Cortex of kidney (tissue), 1 donor: ENCODE data around the gene JAM2.
"Not testable (repeated sequence)": the region's sequence is repeated elsewhere in the genome, so short reads cannot be mapped to it uniquely, and the experiment has no call there.

Experiments used
- DNase-seq: peaks from one replicate; lab custom pipeline; 2025; lab: John Stamatoyannopoulos, UW

Gene JAM2

DNA sequence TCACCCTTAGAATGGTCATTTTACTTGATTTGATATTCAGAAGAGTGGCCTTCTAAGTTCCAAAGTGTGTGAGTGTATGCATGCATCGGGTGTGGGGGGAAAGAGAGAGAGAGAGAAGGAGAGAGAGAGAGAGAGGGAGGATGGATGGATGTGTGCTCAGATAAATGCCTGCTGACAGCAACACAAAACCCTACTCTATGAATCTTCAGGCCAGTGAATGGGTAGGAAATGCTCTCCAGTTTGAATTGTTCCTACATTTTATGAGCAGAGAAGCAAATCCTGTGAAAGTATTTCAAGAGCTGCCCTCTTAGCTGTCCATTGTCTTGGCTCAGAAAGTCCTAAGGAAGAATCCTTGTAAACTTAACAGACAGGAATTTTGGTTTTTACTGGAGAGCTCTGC, 7.4 kb downstream of the JAM2 start:
- no peak for DNase-seq

DNA sequence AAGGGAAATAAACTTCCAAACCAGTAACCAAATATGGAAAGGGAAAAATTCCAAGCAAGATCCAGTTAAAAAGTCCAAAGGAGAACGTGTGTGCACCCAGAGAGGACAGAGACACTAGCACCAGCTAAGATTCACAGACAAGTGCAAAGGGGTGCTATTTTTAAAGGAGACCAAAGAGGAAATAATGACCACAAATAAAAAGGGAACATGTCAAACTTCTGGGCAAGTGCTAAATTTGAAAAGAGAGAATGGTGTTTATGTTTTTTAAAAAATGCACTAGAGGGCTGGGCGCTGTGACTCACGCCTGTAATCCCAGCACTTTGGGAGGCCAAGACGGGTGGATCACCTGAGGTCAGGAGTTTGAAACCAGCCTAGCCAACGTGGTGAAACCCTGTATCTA, 8.6 kb downstream of the JAM2 start:
- DNase-seq: no peak

DNA sequence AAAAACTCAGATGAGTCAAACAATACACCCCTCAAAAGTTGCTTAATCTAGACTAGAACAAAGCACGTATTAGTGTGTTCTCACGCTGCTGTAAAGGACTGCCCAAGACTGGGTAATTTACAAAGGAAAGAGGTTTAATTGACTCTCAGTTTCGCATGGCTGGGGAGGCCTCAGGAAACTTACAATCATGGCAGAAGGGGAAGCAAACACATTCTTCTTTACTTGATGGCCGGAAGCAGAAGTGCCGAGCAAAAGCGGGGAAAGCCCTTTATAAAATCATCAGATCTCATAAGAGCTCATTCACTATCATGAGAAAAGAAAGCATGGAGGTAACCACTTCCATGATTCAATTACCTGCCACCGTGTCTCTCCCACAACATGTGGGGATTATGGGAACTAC, 10.1 kb downstream of the JAM2 start:
- DNase-seq: no peak

DNA sequence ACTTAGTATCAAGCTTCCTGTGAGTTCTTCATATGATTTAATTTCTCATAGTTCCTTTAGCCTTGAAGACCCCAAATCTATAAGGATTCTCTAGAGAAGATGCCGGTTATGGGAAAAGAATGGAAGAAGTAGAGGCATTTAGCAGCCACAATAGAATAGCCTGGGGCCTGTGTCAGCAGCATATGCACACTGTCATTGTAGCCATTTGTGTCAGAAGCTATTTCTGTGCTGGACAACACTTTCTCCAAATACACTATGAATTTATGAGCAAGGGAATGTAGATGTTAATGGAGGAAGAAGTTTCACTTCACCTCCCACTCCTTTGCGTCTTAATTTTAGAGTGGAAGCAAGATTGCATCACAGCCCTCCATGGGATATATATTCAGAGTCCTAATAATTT, 17.4 kb downstream of the JAM2 start:
- no peak for DNase-seq

DNA sequence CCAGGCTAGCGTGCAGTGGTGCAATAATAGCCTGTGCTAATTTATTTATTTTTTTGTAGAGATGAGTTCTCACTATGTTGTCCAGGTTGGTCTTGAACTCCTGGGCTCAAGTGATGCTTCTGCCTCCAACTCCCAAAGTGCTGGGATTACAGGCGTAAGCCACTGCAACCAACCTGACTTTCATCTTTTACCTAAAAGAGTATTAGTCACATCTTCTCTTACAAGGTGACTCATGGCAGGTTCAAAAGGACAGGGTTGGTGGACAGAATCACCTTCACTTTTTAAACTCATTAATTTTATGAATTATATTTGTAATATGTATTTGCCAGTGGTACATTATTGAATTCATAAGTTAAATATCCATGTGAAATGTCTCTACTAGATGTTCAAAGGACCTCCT, 18.1 kb downstream of the JAM2 start:
- no peak for DNase-seq

DNA sequence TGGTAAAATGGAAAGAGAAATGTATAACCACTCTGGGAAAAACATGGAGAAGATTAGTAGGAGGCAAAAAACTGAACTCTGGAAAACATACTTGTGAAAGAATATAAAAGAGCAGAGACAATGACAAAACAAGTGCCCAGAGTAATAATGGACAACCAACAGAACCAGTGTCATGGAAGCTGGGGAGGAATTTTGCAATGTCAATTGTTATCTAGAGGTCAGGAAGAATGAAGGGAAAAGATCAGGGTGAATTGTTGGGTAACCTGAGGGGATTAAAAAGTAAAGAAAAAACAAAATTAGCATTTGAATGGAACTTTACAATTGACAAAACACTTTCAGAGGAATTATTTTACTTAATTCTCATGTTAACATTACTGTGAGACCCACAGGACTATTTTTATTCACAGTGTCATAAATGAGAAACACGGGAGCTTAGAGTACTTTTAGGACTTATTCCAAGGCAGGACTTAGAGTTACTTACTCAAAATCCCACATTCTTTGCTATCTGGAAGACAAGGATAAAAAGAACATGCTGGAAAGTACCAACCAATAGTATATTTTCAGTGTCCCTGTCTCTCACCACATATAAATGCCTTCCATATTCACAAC, 19.5 kb downstream of the JAM2 start:
- no peak for DNase-seq

DNA sequence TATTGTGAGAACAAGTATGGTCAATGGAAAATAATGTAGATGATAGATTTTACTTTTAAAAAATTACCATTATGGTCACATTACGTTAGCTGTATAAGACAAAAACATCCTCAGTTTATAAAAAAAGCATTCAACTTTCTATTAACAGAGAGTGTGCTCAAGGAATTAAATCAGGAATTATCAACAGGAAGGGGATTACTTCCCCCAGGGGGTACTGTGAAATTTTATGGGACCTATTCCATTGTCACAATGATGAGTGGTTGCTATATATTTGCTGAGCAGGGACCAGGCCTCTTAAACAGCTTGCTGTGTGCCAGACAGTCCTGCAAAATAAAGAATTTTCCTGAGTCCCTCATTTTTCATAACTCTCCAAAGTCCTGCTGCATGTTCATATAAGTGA, 21.2 kb downstream of the JAM2 start:
- no peak for DNase-seq

DNA sequence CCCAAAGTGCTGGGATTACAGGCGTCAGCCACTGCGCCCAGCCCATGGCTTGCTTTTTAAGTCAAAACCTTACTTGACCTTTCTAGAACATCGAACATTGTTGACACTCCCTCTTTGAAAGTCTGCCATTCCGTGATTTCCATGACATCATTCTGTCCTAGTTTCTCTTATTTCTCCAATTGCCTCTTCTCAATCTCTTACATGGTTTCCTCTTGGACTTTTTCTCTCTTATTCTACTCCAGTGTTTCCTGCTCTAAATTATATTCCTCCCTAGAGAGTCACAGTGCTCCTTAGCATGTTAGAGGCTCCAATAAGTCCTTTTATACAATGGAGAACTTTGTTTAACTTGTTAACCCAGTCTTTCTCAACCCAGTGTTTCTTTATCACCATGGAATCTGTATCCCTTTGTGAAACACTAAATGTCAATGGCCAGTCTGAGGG, 25.5 kb downstream of the JAM2 start:
- DNase-seq: no peak

DNA sequence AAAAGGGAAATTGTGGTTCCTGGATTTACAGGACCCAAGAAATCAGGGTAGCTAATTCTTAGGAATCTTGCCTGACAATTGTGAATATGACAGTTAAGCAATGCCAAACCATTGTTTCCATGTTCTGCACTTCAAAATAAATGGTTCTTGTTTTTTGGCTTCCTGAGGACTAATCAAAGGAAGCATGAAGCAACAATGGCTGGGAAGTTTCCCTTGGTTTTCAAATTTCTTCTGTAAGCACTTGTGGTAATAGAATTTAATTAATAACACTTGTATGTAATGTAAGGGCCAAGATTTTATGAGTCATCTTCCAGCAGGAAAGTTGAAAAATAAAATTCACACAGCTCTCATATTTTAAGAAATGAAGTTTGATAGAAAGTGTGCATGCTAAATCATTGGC, 31.7 kb downstream of the JAM2 start:
- no peak for DNase-seq

DNA sequence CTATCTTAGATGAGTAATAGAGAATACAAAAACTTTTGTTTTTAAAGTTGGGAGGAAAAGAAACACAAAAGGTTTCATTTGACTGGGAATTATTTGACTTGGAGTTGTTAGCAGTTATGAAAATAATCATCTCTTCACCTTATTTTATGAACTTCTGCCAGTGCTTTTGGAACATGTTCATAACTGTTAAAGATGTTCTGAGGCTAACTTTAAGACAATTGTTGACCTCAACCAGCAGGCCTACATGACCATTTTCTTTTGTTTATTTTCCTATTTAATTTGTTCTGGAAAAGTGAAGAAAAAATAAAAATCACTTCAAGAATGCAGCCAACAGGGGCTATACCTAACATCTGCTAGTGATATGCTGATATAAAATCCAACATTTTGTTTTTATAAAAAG, 37.4 kb downstream of the JAM2 start:
- no peak for DNase-seq

DNA sequence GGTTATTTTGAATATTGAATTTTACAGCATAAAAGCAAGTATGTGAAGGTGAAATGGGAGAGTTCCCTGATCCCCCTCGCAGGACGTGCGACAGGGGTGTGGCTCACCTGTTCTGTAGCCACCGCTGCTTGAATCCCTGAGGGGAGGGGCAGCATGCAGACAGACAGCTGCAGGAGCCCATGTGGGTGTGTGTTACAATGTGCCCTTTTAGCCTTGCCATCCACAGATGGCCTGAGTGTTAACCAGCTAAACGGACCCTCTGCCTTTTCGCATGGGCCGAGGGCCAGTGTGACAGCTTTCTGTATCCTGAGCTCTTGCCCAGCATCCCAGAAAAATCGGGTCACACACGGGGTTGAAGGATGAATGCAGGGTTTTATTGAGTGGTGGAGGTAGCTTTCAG, 43.3 kb downstream of the JAM2 start:
- no peak for DNase-seq

DNA sequence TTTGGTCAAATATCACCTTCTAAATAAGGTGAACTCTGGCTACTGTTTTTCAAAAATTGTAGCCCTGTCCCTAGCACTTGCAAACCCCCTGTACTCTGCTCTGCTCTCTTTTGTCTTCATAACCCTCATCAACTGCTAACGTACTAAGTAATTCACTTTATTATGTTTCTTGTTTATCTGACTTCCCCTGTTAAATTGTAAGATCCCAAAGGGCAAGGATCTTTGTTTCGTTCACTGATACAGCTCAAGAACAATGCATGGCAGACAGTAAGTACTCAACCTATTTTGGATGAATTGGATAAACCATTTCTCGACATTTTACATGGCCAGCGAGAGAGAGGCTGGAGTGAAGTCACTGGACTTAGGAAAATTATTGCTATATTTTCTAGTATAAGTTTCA, 48.7 kb downstream of the JAM2 start:
- no peak for DNase-seq

DNA sequence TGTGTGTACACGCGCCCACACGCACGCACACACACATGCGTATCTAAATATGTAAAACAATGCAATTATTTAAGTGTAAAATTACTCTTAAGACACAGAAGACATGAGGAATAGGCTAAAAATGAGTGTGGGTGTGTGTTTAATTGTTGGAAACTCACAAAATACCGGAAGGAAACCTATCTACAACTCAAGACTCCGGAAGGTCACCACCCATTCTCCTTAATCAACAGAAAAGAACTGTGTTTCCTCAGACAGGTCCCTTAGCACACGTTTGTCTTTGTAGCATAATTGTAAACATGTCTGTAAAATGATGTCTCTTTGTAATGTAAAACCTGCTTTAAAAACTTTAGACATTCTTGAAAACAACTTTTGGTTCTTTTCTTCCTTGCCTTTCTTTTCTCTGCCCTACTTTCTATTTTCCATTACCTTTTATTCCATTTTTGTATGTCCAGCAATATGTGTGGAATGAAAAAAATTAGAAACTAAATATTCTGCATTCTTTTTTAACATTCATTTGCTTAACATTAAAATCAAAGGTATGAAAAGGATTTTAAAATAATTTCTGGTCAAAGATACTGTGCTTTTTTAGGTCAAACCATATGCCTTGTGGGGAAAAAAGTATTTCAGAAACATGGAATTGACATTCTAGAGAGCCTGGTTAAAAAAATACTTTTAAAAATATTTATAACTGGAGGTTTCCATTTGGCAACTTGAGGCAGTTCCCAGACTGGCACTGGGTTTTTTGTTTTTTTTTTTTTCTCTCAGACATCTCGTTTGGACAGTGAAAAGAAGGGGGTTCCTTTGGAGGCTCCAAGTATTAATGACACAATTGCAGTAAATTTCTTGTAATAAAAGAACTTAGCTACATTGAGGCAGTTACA, 49.5 kb downstream of the JAM2 start:
- no peak for DNase-seq

DNA sequence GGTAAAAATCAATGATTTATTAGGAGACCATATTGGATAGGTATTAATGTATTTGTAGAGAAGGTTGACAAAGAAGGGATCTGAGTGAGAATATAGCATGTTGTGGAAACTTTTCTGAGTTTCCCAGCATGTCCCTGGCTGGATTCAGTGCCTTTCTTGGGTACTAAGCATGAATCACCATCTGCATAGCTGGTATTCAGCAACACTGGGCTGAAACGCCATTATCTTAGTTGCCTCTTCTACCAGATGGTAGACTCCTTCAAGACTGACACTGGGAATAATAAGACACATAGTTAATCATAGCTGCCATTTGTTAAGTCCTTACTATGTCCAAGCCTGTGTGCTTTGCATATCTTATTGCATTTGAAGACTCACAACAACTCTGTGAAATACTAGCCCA, 50.2 kb downstream of the JAM2 start:
- no peak for DNase-seq

DNA sequence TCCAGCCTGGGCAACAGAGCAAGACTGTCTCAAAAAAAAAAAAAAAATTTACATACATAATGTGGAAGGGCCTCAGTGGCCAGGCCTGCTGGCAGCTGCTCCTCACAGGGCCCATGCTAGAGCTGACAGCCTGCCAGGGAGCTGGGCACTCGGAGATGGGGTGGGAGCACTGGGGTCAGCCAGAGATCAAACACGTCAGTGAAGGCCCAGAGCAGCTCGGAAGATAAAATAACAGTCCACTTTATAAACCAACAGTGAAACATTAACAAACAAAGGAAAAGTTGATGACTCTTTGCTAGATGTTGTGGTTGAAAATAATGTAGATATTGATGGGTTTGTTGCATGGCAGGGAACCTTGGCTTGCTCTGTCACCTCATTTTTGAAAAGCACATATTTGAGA, 52.9 kb downstream of the JAM2 start:
- DNase-seq: no peak

DNA sequence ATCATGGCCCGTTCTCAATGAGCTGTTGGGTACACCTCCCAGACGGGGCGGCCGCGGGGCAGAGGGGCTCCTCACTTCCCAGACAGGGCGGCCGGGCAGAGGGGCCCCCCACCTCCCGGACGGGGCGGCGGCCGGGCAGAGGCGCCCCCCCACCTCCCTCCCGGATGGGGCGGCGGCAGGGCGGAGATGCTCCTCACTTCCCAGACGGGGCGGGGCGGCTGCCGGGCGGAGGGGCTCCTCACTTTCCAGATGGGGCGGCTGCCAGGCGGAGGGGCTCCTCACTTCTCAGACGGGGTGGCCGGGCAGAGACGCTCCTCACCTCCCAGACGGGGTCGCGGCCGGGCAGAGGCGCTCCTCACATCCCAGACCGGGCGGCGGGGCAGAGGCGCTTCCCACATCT, 56.4 kb downstream of the JAM2 start:
- not testable (repeated sequence) for DNase-seq

DNA sequence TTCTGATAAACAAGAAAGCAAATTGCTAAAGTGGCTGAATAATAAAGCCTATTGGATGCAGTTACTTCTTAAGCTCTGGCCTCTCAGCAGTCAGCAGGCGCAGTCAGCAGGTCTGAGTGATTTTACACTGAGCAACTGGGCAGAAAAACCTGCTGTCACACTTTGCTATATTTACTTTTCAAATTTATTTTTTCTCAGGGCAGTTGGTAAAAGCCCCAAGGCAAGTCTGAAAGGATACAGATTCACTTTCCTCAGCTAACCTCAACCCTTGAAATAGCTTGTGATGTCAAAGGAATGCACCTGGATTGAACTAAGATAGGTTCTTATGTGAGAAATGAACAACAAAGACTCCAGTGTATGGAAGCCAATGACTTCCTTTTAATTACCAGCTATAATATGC, 61.7 kb downstream of the JAM2 start:
- no peak for DNase-seq

DNA sequence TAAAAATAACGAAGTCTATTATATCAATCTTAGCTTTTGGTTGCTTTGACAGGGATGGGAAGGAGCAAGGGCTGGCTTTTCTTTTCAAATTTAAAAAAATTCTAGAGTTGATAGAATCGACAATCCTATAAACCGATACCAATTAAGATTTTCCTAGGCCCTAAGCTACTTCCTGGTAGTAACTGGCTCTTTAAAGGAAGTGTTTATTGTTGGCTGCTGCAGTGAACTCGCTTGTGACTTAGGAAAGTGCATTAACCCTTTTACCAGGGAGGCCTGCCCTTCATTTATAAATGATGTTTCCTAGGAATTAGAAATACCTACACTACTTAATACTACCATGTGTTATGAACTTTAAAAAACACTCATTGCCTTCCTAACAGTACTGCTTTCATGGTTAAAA, 62.5 kb downstream of the JAM2 start:
- DNase-seq: no peak

DNA sequence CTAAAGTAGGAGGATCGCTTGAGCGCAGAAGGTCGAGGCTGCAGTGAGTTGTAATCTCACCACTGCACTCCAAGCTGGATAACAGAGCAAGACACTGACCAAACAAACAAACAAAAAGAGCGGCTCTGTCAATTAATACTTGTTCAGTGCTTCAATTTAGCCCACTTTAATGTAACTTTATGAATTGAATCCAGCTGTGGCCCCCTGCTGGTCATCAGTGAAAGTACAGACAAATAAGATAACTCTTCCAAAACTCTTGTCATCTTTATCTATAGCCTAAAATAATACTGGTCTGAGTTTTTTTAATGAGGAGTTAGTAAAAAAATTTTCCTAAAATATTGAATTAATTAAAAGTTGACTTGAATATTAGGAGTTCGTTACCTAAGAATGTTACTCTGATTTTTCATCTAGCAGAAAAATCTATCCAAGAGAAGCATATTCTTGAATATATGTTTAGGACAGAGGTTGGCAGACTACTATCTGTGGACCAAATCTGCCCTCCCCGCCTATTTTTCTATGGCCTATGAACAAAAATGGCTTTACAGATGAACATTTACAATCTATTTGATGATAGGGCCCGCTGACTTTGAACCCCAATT, 69.5 kb downstream of the JAM2 start:
- DNase-seq: no peak

DNA sequence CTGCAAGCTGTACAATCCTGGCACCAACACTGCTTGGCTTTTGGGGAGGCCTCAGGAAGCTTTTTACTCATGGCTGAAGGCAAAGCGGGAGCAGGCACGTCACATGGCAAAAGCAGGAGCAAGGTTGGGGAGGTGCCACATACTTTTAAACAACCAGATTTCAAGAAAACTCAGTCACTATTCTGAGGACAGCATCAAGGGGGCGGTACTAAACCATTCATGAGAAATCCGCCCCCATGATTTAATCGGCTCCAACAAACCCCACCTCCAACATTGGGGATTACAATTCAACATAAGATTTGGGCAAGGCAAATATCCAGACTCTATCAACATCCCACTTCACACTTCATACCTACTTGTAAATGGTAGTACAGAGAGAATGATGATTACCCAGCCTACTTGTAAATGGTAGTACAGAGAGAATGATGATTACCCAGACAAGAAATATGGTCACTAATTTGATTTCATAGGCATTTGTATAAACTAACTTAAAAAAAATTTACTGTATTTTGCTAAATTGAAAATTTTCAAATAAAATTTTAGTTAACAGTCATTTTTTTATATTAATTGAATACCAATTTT, 70.7 kb downstream of the JAM2 start:
- DNase-seq: no peak

DNA sequence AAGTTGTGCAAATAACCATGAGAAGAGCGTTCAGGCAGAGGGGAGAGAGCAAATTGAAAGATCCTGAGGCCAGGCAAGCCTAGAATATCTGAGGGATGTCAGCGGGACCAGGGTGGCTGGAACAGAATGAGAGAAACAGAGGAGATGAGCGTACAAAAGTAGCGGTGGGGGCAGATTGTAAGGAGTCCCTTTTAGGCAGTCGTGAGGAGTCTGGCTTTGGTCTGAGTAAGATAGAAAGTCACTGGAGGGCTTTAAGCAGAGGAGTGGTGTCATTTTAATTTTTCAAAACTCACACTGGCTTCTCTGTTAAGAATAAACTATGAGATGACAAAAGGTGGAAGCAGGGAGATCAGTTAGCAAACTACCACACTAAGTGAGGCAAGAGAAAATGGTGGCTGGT, 71.5 kb downstream of the JAM2 start:
- DNase-seq: no peak

DNA sequence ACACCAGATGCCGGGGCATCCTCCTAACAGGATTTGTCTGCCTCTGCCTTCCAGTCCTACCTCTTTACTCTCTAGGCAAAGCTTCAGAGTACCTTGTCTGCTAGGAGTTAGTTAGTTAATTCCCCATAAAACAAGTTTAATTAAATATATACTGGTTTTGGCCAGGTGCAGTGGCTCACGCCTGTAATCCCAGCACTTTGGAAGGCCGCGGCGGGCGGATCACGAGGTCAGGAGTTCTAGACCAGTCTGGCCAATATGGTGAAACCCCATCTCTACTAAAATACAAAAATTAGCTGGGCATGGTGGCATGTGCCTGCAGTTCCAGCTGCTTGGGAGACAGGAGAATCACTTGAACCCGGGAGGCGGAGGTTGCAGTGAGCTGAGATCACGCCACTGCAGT, 75.0 kb downstream of the JAM2 start:
- DNase-seq: not testable (repeated sequence)
